GM21515 (cell line): Measurements from ENCODE around the gene GUCA2B.

Experiments used
- ATAC-seq: cut with Tn5 transposase; IDR thresholded peaks from one replicate; pipeline ENCODE4 v1.9.1; 2021; ENCODE audit not compliant: unreplicated experiment

GUCA2B gene

DNA sequence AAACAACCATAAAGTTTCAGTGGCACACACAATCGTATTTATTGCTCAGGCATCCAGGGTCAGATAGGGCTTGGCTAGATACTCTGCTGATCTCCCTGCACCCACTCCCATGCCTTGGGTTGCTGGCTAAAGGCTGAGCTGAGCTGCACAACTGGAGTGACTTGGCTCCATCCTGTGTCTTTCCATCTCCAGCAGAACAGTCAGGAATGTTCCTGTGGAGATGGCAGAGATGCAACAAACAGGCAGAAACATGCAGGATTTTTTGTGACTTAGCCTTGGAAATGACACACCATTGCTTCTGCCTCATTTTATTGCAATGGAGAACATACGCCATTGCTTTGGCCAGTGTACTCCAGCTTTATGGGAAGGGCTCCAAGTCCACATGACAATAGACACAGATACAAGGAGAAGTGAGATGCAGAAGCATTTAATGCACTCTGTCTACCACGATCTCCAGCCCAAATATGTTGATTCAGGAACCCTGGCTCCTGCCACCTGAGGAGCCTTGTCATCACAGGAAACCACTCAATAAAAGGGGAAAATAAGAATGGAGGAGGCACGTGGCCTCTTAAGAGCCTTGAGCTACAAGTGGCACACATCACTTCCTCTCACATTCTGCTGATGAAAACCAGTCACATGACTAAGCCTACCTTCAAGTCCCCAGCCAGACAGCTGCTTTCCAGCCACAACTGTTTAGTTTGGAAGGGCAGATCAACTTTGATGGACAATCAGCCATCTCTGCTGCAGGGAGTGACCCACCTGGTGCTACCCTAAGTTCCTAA lies 10.1 kb upstream of the GUCA2B start:
- ATAC-seq: no peak

DNA sequence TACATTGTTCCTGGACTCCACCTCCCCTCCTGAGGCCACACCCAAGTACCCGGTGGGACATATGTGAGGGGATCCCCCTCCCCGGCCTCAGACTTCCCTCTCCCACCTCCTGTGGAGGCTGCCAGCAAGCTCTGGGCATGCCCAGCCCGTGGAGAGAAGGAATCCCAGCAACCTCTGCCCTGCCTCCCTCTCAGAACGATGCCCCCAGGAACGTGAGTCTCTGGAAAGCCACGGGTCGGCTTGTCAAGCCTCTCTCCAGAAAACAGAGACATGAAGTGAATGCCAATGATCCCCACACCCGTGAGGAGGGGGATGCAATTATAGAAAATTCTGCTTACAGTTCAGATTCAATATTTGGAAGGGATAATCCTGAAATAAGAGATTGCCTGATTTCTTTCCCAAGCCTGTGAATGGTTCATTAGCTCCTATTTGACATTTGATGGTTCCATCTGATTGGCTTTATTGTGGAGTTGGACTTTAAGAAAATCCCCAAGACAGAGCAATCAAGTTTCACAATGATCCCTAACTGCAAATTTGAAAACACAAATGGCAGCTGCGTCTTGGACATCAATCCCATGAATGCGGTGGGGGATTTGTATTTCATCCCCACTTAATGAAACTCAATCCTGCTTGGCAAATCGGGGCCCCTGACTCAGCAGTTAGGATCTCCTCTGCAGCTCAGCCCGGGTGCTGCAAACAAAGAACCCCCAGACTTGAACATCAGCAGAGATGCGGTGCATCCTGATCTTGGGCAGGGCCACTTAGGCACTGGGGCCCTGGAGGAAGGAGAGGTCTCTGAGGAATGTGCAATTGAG lies 9.1 kb upstream of the GUCA2B start:
- ATAC-seq: no peak

DNA sequence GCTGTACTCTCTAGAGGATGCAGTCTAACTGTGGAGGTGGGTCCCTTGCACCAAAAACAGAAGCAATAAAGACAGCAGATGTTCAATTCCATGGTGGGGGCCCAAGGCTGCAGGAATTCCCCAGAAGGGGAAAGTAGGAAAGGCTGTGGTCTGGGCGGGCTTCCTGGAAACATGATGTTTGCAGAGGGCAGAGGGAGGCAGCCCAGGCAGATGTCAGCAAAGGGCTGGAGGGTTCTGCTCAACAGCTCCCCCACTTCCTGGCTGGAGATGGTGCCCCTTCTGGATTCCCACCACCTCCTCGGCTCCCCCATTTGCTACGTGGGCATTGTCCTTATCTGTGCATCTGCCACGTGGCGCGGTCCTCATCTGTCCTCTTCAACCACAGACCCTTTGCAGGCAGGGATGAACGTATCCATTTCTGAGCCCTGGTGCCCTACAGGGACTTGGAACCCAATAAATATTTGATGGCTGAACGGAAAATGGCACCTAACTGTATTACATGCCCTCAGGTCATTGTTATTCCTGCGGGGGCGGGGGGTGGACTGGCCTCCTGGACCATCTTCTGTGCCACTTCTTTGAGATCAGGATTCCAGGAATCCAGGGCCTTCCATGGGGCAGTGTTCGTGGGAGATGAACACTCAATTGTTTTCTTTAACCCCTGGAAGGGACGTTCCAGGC lies 8.4 kb upstream of the GUCA2B start:
- ATAC-seq: no peak

DNA sequence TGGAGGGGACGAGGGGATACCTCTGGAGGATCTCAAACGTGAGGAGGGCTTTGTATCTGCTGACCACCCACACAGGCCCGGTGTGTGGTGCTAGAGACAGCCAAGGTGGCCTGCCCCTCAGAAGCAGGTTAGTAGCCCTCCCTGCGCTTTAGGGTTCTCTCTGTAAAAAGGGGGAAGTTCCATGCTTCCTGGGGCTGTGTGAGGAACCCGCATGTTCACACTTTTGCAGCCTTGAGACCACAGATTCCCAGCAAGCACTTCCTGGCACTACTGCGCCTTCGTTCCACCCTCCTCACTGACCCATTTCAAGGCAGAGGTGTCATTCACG lies 7.9 kb upstream of the GUCA2B start:
- no peak for ATAC-seq

DNA sequence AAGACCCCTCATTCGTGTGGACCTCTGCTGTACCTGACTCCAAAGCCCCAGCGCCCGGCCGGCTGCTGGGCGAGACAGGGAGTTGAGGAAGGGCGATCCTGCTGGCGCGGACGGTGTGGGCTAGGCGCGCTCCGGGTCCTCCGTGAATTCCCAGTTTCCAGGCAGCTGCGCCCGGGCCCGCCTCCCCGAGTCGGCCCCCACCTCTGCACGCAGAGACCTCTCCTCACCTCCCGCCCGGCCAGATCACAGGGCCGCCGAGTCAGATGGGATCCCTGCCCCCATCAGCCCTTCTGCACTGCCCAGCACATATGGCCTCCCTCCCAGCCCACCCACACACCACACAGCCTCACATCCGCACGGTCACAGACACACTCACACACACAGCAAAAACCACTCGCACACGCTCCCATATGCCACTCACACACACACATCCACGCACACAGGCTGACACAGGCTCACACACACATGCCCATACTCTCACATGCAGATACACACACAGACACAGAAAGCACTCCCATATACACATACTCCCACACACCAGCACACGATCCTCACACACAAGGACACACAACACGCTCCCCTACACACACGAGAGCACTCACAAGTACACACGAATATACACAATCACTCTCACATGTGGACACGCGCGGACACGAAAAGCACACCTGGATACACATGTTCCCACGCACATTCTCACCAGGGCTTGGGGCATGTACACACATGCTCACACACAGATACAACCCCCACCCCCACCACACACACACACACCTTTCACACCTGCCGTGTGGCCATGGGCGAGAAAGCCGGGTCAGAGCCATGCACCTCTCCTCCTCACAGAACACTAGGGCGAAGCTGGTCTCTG lies 7.2 kb upstream of the GUCA2B start:
- no peak for ATAC-seq

DNA sequence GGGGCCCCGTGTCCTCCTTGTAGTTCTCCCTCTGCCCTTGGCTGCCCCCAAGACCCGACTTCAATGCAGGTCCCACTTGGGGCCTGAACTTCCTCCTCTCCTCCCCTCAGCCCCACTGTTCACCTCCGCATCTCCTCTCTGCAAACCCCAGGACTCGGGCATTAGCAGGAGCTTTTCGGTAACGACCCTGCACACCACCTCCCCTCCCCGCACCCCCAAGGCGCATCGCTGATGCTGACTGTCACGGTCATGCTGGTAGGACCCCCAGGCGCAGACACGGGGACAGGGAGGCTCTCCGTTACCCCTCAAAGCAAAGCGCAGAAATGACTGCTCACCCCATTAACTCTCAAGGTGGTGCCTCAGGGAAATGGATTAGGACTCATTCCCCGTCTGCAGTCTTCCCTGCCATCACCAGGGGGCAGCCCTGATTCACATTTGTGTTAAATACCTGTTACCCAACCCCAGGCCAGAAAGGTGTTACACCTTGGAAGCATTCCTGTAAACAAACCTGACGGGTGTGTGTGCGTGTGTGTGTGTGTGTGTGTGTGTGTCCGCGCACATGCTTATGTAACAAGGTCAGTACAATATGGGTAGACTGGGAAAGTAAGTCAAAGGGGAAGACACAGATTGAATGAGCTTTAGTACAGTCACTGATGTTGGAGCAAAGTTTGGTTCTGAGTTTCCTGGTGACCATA lies 6.4 kb upstream of the GUCA2B start:
- no peak for ATAC-seq

DNA sequence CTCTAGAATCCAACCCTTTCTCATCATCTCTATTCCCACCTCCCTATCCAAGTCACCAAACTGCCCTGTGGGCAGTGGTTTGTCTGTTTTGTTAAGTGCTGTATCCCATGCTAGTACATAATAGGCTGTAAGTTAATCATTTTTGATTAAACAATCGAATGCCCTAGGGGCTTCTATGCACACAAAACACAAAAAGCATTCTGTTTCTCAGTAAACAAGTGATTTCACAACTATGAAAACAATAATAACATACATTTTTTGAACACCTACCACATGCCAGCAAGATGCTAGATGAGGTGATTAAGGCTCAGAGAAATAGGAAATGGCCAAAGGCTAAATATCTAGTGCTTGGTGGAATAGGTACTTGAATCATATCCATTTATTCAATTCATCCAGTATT lies 5.0 kb upstream of the GUCA2B start:
- no peak for ATAC-seq

DNA sequence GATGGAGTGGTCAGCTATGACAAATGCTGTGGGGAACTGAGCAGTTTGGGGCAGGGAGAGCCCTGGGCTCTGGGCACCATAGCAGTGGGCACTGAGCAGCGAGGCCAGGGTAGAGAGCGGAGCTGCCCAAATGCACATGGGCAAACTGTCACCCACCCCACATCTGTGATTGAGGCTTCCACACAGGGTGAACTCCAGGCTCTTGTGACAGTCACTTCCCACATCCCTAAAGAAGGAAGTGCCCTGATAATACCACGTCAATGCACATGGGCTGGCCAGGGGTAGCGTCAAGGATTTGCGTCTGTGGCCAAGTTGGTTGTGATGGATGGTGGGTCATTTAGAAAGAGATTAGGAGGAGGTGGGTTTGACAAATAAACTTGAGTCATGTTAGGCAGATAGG lies 2.6 kb upstream of the GUCA2B start:
- ATAC-seq: no peak

DNA sequence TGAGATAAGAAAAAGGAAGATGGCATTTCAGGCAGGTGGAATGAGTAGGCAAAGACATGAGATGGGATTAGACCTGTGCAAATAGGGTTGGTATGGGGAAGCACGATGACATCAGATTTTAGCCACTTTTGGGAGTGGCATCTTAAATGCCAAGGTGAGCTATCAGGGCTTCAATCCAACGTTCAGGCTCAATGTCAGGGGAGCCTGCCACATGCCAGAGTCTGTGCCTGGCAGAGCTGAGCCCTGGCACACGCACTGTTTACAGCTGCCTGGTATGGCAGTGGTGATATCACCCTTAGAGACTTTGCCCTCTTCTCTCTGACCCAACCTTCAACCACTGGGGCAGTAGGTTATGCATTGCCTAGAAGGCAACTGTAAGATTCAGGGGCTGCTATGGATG lies 1.1 kb upstream of the GUCA2B start:
- no peak for ATAC-seq

DNA sequence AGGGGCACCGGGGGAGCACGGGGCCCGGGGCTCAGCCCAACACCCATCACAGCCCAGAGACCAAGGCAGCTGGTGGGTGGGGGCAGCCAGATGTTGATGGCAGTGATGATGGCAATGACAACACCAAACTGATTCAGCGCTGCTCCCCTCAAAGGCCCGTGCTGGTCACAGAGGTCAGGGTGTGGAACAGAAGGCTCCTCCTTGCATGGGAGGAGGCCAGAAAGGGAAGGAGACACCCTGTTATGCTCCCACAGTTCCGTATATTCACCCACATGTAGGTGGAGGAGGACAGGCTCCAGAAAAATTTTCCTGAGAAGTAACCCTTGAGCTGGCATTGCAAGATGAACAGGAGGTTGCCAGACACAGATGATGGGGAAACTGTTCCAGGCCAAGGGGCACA lies 414 bp downstream of the GUCA2B start:
- no peak for ATAC-seq

DNA sequence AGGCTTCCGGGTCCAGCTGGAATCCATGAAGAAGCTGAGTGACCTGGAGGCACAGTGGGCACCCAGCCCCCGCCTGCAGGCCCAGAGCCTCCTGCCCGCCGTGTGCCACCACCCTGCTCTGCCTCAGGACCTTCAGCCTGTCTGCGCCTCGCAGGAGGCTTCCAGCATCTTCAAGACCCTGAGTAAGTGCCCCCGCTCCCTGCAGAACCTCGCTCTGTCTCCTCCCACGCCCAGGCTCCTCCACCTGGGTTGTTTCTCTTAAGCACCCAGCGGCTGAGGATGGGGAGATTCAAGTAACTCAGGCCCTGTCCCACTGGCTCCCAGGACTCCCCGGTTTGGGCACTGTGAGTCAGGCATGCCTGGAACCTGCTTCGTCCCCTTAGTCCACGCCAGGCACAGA lies 1.5 kb downstream of the GUCA2B start:
- ATAC-seq: no peak

DNA sequence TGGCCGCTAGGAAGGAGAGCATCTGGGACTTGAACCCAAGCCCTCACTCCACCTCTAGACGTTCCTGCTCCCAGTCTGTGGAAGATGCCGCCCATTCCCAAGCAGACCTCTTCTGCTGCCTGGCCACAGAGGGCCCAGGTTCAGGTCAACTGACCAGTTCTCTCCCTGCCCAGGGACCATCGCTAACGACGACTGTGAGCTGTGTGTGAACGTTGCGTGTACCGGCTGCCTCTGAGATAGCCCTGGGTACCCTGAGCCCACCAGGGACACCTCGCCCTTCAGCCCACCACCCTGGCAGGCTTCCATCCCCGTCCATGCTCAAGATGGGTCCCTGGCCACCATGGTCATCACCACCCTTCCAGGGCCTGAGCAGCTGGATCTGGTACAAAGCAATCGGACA lies 2.2 kb downstream of the GUCA2B start:
- no peak for ATAC-seq

DNA sequence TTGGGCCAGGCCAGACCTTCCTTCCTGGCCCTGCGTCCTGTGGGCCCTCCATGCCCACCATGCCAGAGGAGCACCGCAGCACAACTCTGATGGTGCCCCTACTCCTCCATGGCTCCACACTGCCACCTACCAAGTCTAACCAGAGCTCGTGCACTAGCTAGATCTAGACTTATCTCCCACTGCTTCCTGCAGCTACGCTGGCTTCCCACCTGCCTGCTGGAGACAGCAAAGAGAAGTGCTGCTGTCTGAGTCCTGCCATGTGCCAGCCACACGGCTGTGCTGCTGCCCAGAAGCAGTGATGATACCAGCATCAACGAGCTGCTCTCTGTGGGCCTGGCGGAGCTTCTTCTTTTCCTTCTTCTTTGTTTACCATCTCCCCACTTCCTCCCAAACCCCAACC lies 4.5 kb downstream of the GUCA2B start:
- ATAC-seq: no peak

DNA sequence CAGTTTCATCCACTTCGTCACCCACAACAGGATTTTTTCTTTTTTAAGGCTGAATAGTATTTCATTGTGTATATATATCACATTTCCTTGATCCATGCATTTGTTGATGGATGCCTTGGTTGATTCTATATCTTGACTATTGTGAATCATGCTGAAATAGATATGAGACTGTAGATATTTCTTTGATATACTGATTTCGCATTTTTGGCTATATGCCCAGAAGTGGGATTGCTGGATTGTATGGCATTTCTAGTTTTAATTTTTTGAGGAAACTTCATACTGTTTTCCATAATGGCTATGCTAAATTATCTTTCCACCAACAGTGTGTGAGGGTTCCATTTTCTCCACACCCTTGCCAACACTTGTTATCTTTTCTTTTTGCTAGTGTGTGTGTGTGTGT lies 5.0 kb downstream of the GUCA2B start:
- no peak for ATAC-seq

DNA sequence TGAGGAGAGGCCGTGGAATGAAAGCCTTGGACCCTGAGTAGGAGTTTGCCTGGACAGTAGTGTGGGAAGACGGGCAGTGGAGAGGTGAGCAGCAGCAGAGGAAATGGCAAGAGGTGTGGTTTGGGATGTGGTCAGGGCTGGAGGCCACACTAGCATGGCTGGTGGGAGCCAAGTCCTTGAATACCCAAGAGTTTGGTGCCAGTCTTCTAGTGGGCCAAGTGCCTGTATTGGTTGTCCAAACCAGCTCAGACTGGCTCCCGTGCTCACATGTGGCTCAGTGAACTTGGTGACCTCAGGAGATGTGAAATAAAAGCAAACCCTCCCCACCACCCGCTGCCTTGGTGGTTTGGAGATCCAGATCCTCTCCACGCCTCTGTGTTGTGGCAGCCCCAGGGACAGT lies 9.0 kb downstream of the GUCA2B start:
- no peak for ATAC-seq

DNA sequence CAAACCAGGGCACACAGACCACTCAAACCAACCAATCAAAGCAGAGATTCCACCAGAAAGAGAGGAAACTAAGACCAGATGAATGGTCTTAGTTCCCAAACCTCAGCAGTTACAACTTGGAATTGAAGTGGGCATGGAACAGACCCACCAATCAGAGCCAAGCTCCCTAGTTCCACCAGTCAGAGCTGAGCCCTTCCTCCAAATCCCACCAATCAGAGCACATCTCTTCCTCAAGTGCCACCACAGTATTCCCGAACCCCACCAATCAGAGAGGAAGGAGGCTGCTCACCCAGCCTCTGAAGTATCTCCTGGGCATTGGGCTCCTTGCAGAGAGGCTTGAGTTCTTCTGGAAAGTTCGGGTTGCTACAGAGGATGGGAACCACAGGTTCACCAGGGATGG lies 9.9 kb downstream of the GUCA2B start:
- ATAC-seq: no peak

DNA sequence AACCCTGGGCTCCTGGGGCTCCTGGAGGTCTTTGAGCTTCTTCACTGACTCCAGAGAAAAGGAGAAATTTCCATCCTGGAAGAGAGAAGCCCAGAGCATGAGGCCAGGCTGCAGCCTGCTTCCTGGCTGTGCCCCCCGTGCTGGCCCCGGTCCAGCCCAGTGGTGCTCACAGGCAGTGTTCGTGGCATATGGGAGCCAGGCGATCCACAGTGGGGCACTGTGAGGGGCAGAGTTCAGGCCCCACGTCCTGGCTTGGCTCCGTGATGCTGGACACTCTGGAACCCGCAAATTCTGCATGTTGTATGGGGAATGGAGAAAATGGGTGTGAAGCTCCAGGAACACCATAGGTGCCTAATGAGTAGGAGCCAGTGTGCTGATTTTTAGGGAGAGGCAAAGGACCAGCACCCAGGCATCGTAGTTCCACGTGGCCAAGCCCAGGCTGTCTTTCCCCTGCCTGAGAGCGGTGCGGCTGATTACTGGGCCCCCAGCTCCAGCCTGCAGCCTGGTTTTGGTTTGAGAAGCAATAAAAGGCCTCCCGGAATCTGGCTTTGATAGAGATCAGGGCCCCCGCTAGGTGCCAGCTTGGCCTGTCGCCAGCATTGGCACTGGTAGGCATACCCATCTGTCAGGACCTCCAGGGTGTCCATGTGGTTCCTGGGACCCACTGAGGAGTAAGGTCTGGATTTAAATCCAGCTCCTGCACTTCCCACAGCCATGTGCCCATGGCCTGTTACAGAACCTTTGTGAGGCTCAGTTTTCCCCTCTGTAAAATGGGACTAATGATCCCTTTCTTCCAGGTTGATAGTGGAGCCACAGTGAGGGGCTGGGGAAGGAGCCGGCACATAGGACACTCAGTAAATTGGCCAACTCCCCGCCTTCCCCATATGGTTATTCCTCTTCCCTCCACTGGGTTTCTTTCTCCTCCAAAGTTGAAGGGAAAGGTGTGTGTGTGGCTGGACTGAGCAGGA lies 10.6 kb downstream of the GUCA2B start:
- ATAC-seq: no peak

DNA sequence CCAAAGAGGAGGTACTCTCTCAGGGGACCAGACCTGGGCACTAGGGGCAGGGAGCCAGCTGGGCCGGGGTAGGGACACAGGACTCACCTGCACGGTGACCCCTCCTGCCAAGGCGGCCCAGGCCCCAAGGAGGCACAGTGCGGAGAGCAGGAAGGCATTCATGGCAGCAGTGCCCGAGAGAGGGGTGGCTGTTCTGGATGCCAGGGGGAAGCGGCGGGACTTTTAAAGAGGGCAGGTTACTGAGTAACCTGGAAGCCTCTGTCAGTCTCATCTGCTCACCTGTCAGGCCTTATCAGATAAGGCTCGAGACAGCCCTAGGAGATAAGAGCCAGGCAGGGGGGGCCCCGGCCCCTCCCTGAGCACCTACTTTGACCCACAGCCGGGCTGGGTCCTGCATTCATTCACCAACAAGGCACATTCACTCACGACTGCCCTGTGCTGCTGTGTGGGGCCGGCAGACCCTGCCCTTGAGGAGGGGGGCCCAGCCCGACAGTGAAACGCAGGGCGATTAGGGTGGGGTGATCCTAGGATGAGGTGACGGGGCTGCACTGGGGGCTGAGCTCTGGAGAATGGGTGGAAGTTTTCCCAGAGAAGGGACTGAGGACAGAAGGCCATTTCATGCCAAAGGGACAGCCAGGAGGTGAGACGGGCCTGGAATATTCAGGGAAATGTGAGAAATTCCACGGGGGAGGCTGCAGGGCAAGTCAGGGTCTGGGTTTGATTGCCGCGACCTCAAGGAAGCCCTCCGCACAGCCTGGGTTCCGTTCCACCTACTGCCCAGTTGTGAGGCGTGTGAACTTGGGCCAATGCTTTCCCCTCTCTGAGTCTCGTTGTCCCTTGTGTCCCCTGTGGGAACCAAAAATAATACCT lies 11.6 kb downstream of the GUCA2B start, which contains the start of gene GUCA2A:
Gene GUCA2A (minus strand): TSS at position 195 of the 870 bp plus-strand sequence. CDS start 33 bp downstream, at position 162.
- no peak for ATAC-seq
